Mucosa of rectum (tissue), 2 donors: Measurements from ENCODE around the gene PPM1B.

Experiments used
- H3K27ac ChIP-seq, 2 donors: one replicate each; pipeline ENCODE4 v1.7.0; 2013; ENCODE audit warnings: inconsistent platforms in 2 of 2, low read depth in 2 of 2, low read length in 2 of 2
- H3K27me3 ChIP-seq, 2 donors: one replicate each; pipeline ENCODE4 v1.7.0; 2013; ENCODE audit warnings: low read length in 2 of 2; ENCODE audit not compliant: control insufficient read depth in 2 of 2, insufficient read depth in 2 of 2
- H3K36me3 ChIP-seq, 2 donors: one replicate each; pipeline ENCODE4 v1.7.0; 2013; ENCODE audit warnings: low read length in 2 of 2; ENCODE audit not compliant: control insufficient read depth in 2 of 2, insufficient read depth in 2 of 2
- H3K4me1 ChIP-seq, 2 donors: one replicate each; pipeline ENCODE4 v1.7.0; 2013; ENCODE audit warnings: low read length in 2 of 2, mild to moderate bottlenecking in 1 of 2; ENCODE audit not compliant: control insufficient read depth in 2 of 2, insufficient read depth in 2 of 2
- H3K4me3 ChIP-seq, 2 donors: one replicate each; pipeline ENCODE4 v1.7.0; 2013; ENCODE audit warnings: low read length in 2 of 2
- H3K9ac ChIP-seq, 2 donors: one replicate each; pipeline ENCODE4 v1.7.0; 2013; ENCODE audit warnings: low read length in 2 of 2, low read depth in 1 of 2, mild to moderate bottlenecking in 1 of 2
- H3K9me3 ChIP-seq, 2 donors: one replicate each; pipeline ENCODE4 v1.7.0; 2013; ENCODE audit warnings: low read length in 2 of 2; ENCODE audit not compliant: control insufficient read depth in 2 of 2
- donor health status: healthy.
- donor health status: Normal muscosa, but diverticular disease.

The PPM1B gene

GRCh38 chr2:44210362-44210761 lies 41.7 kb downstream of the PPM1B start:
- Histone ChIP-seq H3K4me1 (peaks cover 0 to 2% of the 10 kb centered on the region in 2 donors), H3K4me3 (no peak overlapping the region), H3K9me3 (no peaks in the 10 kb centered on the region), H3K36me3 (peaks cover 9 to 19% of the 10 kb centered on the region in 2 donors), H3K27me3 (no peaks in the 10 kb centered on the region), H3K27ac (no peak overlapping the region), H3K9ac (no peak overlapping the region)

DNA sequence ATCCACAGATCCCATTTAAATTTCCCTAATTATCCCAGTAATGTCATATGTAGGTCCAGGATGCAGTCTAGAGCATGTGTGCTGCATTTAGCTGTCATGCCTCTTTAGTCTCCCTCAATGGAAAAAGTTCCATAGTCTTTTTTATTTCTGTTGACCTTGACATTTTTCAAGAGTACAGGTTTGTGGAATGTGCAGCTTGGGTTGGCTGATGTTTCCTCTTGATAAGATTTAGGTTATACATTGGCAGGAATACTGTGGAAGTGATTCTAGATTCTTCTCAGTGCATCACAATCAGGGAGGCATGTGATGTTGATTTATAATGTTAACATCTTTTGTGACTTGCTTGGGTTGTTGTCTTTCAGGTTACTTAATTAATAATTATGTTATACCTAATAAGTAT lies 42.5 kb downstream of the PPM1B start:
- no peak overlapping the region for H3K9ac ChIP-seq
- no peak overlapping the region for H3K27ac ChIP-seq
- H3K36me3 ChIP-seq: peaks cover 9 to 19% of the 10 kb centered on the region in 2 donors

DNA sequence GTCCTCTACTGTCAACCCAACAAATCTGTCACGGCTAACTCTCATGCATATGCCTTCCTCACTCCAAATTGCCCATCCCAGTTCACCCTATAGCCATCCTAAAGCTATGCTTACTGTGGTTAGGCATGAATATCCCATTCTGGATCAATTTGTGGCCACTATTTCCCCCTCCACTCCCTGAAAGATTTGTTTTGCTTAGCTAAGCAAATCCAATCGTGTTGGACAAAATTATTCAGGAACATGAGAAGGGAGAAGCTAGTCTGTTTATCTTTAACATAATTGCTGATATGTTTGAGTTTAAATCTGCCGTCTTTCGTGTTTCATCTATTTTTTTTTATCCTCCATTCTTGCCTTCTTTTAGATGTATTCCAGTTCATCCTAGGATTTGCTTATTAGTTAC lies 43.6 kb downstream of the PPM1B start:
- Histone ChIP-seq H3K36me3 (peaks cover 9 to 19% of the 10 kb centered on the region in 2 donors), H3K27me3 (no peaks in the 10 kb centered on the region), H3K27ac (no peak overlapping the region), H3K9ac (no peak overlapping the region), H3K4me3 (no peak overlapping the region), H3K9me3 (no peaks in the 10 kb centered on the region), H3K4me1 (peaks cover 0 to 2% of the 10 kb centered on the region in 2 donors)

More for the DNA sequence above, 42.5 kb downstream of the PPM1B start:
- Histone ChIP-seq H3K4me1 (peaks cover 0 to 2% of the 10 kb centered on the region in 2 donors), H3K9me3 (no peaks in the 10 kb centered on the region), H3K4me3 (no peak overlapping the region), H3K27me3 (no peaks in the 10 kb centered on the region)

DNA sequence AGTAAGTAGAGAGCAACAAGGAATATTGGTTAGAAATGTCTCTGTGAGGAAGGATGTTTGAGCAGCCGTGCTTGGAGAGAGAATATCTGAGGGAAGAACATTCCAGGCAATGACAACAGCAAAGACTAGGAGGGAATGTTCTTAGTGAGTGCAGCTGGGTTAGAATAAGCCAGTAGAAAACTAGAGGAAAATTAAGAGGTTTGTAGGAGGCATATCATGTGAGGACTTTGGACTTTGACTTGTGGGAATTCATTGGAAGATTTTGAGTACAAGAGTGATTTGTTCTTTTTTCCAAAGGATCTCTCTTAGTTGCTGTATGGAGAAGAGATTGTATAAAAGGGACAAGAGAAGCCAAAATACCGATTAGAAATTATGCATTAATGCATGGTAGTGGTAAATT lies 47.2 kb downstream of the PPM1B start:
- no peak overlapping the region for H3K27ac ChIP-seq
- H3K9ac ChIP-seq: no peak overlapping the region
- H3K9me3 ChIP-seq: no peaks in the 10 kb centered on the region
- H3K36me3 ChIP-seq: peaks cover 17 to 18% of the 10 kb centered on the region in 2 donors
- H3K4me3 ChIP-seq: no peak overlapping the region
- H3K27me3 ChIP-seq: no peaks in the 10 kb centered on the region
- peaks cover 0 to 2% of the 10 kb centered on the region in 2 donors for H3K4me1 ChIP-seq

DNA sequence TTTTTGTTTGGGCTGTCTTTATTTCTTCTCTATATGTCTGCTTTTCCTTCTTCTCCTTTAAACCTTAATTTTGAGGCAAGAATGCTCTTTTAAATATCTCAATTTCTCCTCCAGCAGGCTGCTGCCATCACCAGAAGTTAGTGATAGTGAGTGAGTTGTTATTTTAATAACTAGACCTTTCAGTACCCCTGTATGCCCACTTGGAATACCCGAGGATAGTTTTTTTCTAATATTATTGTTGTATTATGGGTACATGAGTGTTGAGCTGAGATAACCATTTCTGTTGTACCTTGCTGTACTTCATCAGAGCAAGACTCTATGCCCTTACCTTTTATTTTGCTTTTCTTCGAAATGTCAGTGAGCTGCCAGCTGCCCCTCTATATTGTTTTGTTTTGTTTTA lies 50.1 kb downstream of the PPM1B start:
- Histone ChIP-seq H3K36me3 (peaks cover 12 to 19% of the 10 kb centered on the region in 2 donors), H3K9ac (no peak overlapping the region), H3K4me1 (peaks cover 0 to 2% of the 10 kb centered on the region in 2 donors), H3K27ac (no peak overlapping the region), H3K27me3 (no peaks in the 10 kb centered on the region), H3K9me3 (no peaks in the 10 kb centered on the region), H3K4me3 (no peak overlapping the region)

DNA sequence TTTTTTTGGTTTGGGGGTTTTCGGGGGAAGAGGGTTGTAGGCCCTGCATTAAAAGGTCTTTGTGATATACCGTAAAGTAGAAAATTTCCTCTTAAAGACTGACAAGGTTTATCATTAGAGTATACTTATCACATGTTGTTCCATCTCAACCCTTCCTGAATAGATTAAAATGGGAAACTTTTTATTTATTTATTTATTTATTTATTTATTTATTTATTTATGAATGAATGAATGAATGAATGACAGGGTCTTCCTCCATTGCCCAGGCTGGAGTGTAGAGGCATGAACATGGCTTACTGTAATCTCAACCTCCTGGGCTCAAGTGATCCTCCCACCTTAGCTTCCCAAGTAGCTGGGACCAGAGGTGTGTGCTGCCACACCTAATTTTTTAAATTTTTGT lies 58.1 kb downstream of the PPM1B start:
- no peaks in the 10 kb centered on the region for H3K9me3 ChIP-seq
- H3K4me1 ChIP-seq: no peaks in the 10 kb centered on the region
- no peak overlapping the region for H3K9ac ChIP-seq
- no peak overlapping the region for H3K27ac ChIP-seq
- no peaks in the 10 kb centered on the region for H3K27me3 ChIP-seq
- H3K36me3 ChIP-seq: peaks cover 7 to 14% of the 10 kb centered on the region in 2 donors
- H3K4me3 ChIP-seq: no peak overlapping the region

GRCh38 chr2:44230378-44230777 lies 61.7 kb downstream of the PPM1B start:
- no peaks in the 10 kb centered on the region for H3K9me3 ChIP-seq
- H3K36me3 ChIP-seq: peaks cover 4 to 7% of the 10 kb centered on the region in 2 donors
- no peaks in the 10 kb centered on the region for H3K4me1 ChIP-seq
- no peak overlapping the region for H3K4me3 ChIP-seq
- no peak overlapping the region for H3K27ac ChIP-seq
- no peaks in the 10 kb centered on the region for H3K27me3 ChIP-seq
- no peak overlapping the region for H3K9ac ChIP-seq

DNA sequence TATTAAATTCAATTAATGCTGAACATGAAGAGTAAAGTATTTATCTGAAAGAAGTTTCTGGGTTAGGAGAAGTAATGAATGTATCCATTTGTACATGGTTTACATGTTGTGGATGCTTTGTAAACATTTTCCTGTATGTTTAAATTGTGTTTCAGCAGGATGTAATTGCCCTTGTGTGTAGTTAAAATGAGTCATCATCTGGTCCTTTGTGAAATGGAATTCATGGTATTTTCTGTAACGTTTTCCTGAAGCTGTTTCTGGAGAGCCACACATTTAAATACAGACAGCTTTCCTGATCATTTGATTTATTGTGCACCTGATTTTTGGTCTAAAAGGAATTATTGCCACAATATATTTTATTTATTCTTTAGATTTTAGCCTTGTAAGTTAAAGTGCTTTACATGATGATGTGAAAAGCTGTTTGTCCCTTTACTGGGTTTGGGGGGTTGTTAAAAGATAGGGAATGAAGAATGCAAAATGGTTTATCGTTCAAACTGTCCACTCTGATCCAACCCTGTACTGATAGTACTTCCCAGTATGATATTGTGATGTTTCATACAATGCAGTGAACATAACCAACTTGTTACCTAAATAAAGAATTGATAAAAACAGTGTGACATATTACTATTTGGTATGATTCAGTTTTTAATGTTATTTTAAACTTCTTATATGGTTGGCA lies 64.9 kb downstream of the PPM1B start:
- Histone ChIP-seq H3K27me3 (no peaks in the 10 kb centered on the region), H3K27ac (no peak overlapping the region), H3K9me3 (no peaks in the 10 kb centered on the region), H3K4me3 (no peak overlapping the region), H3K36me3 (peaks cover 0 to 7% of the 10 kb centered on the region in 2 donors), H3K4me1 (no peaks in the 10 kb centered on the region), H3K9ac (no peak overlapping the region)

GRCh38 chr2:44237221-44237620 lies 68.5 kb downstream of the PPM1B start:
- Histone ChIP-seq H3K9ac (no peak overlapping the region), H3K9me3 (no peaks in the 10 kb centered on the region), H3K27ac (no peak overlapping the region), H3K4me3 (no peak overlapping the region), H3K36me3 (peaks cover 0 to 3% of the 10 kb centered on the region in 2 donors), H3K27me3 (no peaks in the 10 kb centered on the region), H3K4me1 (no peaks in the 10 kb centered on the region)

GRCh38 chr2:44242904-44243303 lies 74.2 kb downstream of the PPM1B start:
- Histone ChIP-seq H3K4me3 (no peak overlapping the region), H3K9me3 (no peaks in the 10 kb centered on the region), H3K4me1 (peaks cover 7 to 13% of the 10 kb centered on the region in 2 donors), H3K27ac (no peak overlapping the region), H3K36me3 (no peaks in the 10 kb centered on the region), H3K27me3 (no peaks in the 10 kb centered on the region), H3K9ac (no peak overlapping the region)
